NT2/D1 (cell line): Measurements from ENCODE around the gene MSANTD2.

ENCODE experiments used
- DNase-seq: peaks from one replicate; pipeline ENCODE4 v3.0.0-alpha.2; 2011; ENCODE audit warnings: low read depth, low spot score
- H3K27me3 ChIP-seq: 2 replicates; pipeline ENCODE4 v1.6.0; 2011; ENCODE audit warnings: mild to moderate bottlenecking; ENCODE audit not compliant: insufficient read length, insufficient read depth
- H3K36me3 ChIP-seq: 2 replicates; pipeline ENCODE4 v1.6.1; 2011; ENCODE audit warnings: mild to moderate bottlenecking, low read length, mixed read lengths; ENCODE audit not compliant: insufficient read depth, insufficient read length
- H3K4me1 ChIP-seq: 2 replicates; pipeline ENCODE4 v1.5.1; 2011; ENCODE audit not compliant: insufficient read depth, insufficient read length
- H3K4me3 ChIP-seq: 2 replicates; pipeline ENCODE4 v1.5.1; 2011; ENCODE audit warnings: low read depth; ENCODE audit not compliant: insufficient read length
- H3K9ac ChIP-seq: 2 replicates; pipeline ENCODE4 v1.6.0; 2011; ENCODE audit warnings: low read depth; ENCODE audit not compliant: insufficient read length
- H3K9me3 ChIP-seq: 2 replicates; pipeline ENCODE4 v1.5.1; 2011; ENCODE audit warnings: mild to moderate bottlenecking, low read length; ENCODE audit not compliant: insufficient read depth
- SUZ12 ChIP-seq: IDR thresholded peaks from 2 replicates; pipeline ENCODE4 v1.6.1; 2011; ENCODE audit not compliant: insufficient read length, insufficient read depth; ENCODE audit errors: extremely low read depth
- YY1 ChIP-seq: IDR thresholded peaks from 2 replicates; pipeline ENCODE4 v1.6.1; 2011; ENCODE audit not compliant: insufficient read length, insufficient read depth
- ZNF274 ChIP-seq: IDR thresholded peaks from 2 replicates; pipeline ENCODE4 v1.6.1; 2011; ENCODE audit warnings: mild to moderate bottlenecking, low read depth, low read length

MSANTD2 gene

GRCh38 chr11:124737638-124738305 lies 62.4 kb downstream of the MSANTD2 start:
- Histone ChIP-seq H3K36me3 (no peaks in the 10 kb centered on the region), H3K4me1 (no peaks in the 10 kb centered on the region), H3K4me3 (no peak overlapping the region), H3K9ac (no peak overlapping the region), H3K27me3 (peaks cover 61% of the 10 kb centered on the region), H3K9me3 (no peaks in the 10 kb centered on the region)
- TF ChIP-seq SUZ12, result no peak
- TF ChIP-seq YY1, result no peak
- TF ChIP-seq ZNF274, result no peak
- DNase-seq, result no peak

- TF ChIP-seq YY1 (no peak), ZNF274 (no peak), SUZ12 (no peak)
- no peaks in the 10 kb centered on the region for H3K4me1 ChIP-seq
- H3K27me3 ChIP-seq, result peaks cover 51% of the 10 kb centered on the region
- no peak overlapping the region for H3K9ac ChIP-seq
- DNase-seq, result no peak
- H3K36me3 ChIP-seq, result no peaks in the 10 kb centered on the region
- H3K4me3 ChIP-seq, result no peak overlapping the region
- H3K9me3 ChIP-seq, result no peaks in the 10 kb centered on the region
Observed at GRCh38 chr11:124736736-124737135, 63.5 kb downstream of the MSANTD2 start.

GRCh38 chr11:124732230-124732629 lies 68.0 kb downstream of the MSANTD2 start:
- Histone ChIP-seq H3K4me1 (no peaks in the 10 kb centered on the region), H3K9me3 (no peaks in the 10 kb centered on the region), H3K4me3 (no peak overlapping the region), H3K27me3 (peaks cover 11% of the 10 kb centered on the region), H3K9ac (no peak overlapping the region), H3K36me3 (no peaks in the 10 kb centered on the region)
- no peak for DNase-seq
- TF ChIP-seq SUZ12, result no peak
- no peak for TF ChIP-seq YY1
- TF ChIP-seq ZNF274, result no peak

- peaks cover 3% of the 10 kb centered on the region for H3K27me3 ChIP-seq
- H3K9me3 ChIP-seq, result no peaks in the 10 kb centered on the region
- no peak for DNase-seq
- H3K9ac ChIP-seq, result no peak overlapping the region
- no peak overlapping the region for H3K4me3 ChIP-seq
- peaks cover 8% of the 10 kb centered on the region for H3K4me1 ChIP-seq
- TF ChIP-seq YY1 (no peak), SUZ12 (no peak), ZNF274 (no peak)
- no peaks in the 10 kb centered on the region for H3K36me3 ChIP-seq
Observed at GRCh38 chr11:124729571-124729970, 70.6 kb downstream of the MSANTD2 start.

- TF ChIP-seq SUZ12 (no peak), YY1 (no peak), ZNF274 (no peak)
- DNase-seq, result no peak
- Histone ChIP-seq H3K4me3 (no peak overlapping the region), H3K36me3 (no peaks in the 10 kb centered on the region), H3K27me3 (peaks cover 17% of the 10 kb centered on the region), H3K9me3 (no peaks in the 10 kb centered on the region), H3K9ac (no peak overlapping the region), H3K4me1 (peaks cover 8% of the 10 kb centered on the region)
Observed at GRCh38 chr11:124728134-124728533, 72.1 kb downstream of the MSANTD2 start.

GRCh38 chr11:124727474-124727873 lies 72.7 kb downstream of the MSANTD2 start:
- Histone ChIP-seq H3K36me3 (no peaks in the 10 kb centered on the region), H3K9me3 (no peaks in the 10 kb centered on the region), H3K9ac (no peak overlapping the region), H3K4me1 (peaks cover 9% of the 10 kb centered on the region), H3K27me3 (peaks cover 24% of the 10 kb centered on the region), H3K4me3 (no peak overlapping the region)
- no peak for DNase-seq
- TF ChIP-seq SUZ12 (no peak), ZNF274 (no peak), YY1 (no peak)

GRCh38 chr11:124725719-124726105 lies 74.5 kb downstream of the MSANTD2 start:
- Histone ChIP-seq H3K4me1 (peaks cover 10% of the 10 kb centered on the region), H3K36me3 (no peaks in the 10 kb centered on the region), H3K9me3 (no peaks in the 10 kb centered on the region), H3K27me3 (peaks cover 41% of the 10 kb centered on the region), H3K4me3 (peak overlapping the region; percentile 9), H3K9ac (no peak overlapping the region)
- DNase-seq, result no peak
- no peak for TF ChIP-seq SUZ12
- TF ChIP-seq YY1, result no peak
- no peak for TF ChIP-seq ZNF274
